ENCODE measurements around the gene NLGN3.
"Not testable (repeated sequence)": the region's sequence is repeated elsewhere in the genome, so short reads cannot be mapped to it uniquely, and the experiment has no call there.

NLGN3 gene

GRCh38 chrX:71173440-71173839 lies 28.8 kb downstream of the NLGN3 start:
- no peak for DNase-seq

DNA sequence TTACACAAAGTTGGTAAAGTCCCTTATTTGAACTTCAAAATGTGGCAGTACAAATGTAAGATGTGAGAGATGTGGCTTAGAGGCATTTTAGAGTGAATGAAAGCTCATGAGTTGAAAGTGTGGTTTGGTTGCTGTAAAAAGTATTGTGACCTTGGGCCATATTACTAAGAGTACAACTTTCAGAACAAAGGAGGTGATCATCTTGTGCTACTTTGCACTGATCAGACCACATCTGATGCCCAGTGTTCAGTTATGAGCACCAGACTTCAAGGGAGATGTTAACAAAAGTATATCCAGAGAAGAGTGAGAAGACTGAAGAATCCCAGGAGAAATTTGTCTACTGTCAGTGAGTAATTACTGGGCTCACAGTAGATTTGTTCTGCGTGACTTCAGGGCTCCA lies 30.2 kb downstream of the NLGN3 start:
- no peak for DNase-seq

- no peak for DNase-seq
These were observed 30.9 kb downstream of the NLGN3 start for GRCh38 chrX:71175531-71175930.

GRCh38 chrX:71177327-71177726 lies 32.7 kb downstream of the NLGN3 start:
- no peak for DNase-seq

DNA sequence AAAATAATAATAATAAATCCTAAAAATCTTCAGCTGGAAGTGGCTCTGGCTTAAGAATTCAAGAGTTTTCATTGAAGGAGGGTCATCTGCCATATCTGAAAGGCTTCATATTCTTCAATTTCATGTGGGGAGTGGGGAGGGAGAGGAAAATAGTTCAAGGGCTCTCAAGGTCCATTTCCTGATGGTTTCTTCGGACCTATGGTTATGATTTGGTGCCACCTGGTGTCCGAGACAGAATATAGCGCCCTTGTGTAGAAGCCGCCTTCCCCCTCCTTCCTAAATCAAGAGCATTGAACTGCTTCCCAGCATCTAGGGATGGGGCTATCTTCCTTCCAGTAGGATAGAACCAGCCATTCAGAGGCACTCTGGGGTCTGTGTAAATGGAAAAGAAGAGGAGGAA lies 34.3 kb downstream of the NLGN3 start:
- DNase-seq = peak; percentile 25

GRCh38 chrX:71180579-71181265 lies 36.1 kb downstream of the NLGN3 start:
- not testable (repeated sequence) for DNase-seq

DNA sequence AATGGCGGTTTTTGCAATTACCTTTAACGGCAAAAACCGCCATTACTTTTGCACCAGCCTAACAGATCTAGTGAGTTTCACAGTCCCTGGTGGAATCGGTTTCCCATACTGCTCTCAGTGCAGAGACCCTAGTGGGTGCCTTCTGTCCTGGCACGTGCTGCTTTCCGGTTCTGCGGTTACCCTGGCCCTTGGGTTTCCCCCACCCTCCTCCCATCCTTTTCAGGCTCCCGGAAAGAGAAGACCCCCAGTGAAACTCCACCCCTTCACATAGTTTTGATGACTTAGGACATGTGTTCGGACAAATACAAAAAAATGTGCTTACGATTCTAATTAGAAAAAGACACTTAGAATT lies 36.9 kb downstream of the NLGN3 start:
- DNase-seq = no peak

DNA sequence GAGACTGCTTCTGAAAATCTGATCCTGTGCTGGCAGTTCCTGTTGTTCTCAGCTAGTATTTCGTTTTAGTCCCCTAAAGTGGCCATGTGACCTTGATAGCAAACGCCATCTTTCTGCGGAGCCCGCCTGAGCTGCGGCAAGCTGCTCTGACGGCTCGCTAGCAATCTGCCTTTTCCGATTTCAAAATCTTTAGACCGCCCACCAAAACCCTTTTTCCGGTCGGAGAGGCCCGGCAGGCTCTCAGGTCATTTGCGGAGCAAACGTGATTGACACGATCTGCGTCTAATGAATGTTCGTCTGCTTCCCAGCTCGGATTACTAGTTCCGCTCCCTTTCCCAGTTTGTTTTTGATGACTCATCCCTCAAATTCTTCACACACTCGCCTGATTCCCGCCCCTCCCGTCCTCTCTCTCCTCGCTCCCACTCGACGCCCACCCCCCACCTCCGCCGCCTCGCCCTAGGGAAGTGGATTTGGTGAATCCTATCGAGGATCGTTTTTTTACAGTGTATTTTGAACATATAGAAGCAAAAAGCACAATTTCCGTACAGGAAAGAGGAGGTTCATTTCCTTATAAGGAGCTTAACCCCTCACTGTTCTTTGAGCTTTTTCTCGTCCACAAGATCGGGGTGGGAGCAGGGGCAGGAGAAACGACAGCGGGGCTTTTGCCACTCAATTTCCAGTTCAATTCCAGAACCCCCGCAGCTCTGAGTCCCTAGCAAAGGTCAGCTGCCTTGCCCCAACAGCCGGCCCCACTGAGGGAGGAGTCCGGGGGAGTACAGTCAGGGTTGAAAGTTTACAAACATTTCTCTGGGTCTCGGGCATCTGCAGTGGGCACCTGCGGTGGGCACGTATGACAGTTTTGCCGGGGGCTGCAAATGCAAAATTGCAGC lies 37.5 kb downstream of the NLGN3 start:
- DNase-seq = peak; percentile 38

DNA sequence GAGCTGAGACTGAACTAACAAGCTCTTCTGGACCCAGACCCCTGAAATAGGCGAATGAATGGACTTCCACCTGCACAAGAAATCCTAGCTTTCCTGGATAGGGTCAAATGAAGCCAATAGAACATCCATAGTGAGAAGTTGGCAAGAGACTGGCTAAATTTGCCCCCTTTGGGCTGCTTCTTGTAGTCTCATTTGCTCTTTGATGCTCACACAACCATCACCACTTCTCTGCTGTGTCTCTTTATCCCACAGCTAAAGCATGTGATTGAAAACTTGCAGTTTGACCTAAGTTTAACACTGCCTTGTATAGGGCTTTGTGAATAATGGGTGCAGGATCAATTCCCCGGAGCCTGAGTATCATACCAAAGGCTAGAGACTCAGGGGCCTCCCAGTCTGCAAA lies 38.2 kb downstream of the NLGN3 start:
- no peak for DNase-seq

- DNase-seq = no peak
These were observed 38.7 kb downstream of the NLGN3 start for GRCh38 chrX:71183341-71183740.

DNA sequence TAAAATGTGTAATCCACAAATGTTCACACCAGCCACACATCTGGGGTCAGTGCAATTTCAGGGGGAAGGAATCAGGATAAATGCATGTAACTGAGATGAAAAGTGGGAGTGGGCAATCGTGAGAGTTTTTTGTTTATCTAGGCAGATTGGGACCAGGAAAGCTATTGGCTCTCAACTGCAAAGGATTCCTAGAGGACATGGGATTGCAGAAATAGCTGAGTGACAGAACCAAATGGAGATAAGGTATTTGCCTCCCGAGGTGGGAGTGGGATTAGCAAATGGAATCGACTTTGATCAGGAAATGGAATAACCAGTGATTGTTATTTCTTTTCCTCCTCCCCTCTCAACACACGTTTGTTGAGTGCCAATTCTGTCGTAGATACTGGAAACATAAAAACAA lies 39.5 kb downstream of the NLGN3 start:
- DNase-seq = no peak

DNA sequence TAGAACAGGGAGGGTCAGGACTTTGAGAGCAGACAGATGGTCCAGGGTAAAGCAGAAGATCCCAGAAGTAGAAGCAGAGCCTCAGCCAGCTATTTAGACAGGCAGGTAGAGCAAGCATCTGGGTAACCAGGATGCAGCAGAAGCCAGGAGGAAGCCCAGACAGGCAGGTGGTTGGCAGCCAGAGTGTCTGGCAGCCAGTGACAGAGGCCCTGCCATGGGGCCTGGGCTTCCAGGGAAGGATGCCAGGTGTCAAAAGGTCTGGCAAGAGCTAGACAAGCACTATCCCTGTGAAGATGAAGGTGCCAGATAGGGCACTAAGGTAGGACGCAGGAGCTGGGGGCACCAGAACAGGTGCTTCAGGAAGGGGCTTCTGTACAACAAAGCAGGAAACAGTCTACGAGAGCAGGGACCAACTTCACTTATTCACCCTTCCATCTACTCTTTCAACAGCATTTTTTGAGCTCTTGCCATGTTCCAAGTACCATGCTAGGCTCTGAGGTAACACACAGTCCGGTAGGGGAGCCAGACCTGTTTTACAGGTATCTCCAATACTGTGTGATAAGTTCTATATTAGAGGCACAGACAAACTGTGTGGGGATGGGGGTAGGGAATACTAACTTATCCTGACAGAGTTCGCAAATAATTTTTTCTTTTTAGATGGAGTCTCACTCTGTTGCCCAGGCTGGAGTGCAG lies 40.3 kb downstream of the NLGN3 start:
- DNase-seq = peak; percentile 8

DNA sequence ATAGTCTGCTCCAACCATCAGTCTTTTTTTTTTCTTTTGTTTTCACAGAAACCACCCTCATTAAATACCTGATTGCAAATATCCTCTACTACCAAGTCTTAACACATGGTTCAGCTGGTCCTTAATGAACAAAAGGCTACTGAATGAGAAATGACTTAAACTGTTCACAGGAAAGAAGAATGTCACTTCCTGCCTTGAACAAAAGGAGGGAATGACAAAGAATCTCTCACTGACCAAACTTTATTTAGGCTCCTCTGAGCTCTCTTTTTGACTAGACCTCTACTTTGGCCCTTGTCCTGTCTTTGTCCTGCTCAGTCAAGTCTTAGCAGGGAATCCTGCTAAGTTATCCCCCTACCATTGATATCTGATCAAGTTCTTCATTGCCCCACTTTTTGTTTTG lies 46.6 kb downstream of the NLGN3 start:
- DNase-seq = no peak

GRCh38 chrX:71195964-71196649 lies 51.5 kb downstream of the NLGN3 start:
- DNase-seq = no peak

GRCh38 chrX:71198066-71198465 lies 53.4 kb downstream of the NLGN3 start:
- DNase-seq = no peak

- no peak for DNase-seq
These were observed 54.8 kb downstream of the NLGN3 start for GRCh38 chrX:71199252-71200008.

DNA sequence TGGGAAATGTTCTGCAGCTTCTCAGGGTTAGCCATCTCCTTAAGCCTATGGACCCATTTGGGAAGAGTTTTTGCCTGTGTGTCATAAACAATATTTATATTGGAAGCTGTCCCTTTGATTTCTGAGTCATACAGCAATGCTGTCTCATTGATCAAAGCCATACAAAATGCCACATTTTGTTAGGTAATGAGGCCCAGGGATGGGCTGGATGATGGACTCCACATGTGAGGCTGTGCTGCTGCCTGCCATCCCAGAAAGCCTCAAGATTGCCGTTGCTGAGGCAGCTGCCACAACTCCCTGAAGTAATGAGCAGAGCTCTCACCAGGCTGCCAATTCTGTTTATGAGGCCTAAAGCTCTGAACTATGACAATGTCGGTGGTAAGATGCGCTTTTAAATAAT lies 66.2 kb downstream of the NLGN3 start:
- no peak for DNase-seq

GRCh38 chrX:71212536-71212935 lies 67.9 kb downstream of the NLGN3 start:
- DNase-seq = peak; percentile 20

GRCh38 chrX:71214152-71214551 lies 69.5 kb downstream of the NLGN3 start:
- DNase-seq = no peak

DNA sequence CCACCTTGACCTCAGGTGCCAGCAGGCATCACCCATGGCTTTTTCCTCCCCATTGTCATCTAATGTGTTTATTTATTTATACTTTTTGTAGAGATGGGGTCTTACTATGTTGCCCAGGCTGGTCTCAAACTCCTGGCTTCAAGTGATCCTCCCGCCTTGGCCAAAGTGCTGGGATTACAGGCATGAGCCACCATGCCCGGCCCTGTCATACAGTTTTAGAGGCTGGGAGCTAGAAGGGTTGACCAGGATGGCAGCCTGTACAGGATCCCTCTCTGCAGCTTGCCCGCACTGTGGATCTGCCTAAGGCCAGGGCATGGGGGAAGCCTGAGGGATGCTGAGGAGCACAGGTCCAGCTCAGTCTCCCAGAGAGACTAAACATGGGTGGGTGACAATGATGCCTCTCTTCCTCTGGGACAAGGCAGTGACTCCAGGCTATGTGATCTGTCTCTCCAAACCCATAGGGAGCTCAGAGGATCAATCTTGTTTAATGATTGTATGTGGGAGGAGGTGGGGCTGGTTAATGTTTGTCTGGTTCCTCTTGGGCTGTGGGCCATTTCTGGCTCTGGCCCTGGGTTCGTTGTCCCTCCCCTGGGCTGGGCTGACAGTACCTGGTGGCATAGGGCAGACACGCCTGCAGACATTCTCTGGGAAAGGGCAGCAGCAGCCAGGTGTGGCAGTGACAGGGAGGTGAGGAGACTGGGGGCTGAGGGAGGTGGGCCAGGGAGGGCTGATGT lies 70.1 kb downstream of the NLGN3 start:
- peak; percentile 7 for DNase-seq

DNA sequence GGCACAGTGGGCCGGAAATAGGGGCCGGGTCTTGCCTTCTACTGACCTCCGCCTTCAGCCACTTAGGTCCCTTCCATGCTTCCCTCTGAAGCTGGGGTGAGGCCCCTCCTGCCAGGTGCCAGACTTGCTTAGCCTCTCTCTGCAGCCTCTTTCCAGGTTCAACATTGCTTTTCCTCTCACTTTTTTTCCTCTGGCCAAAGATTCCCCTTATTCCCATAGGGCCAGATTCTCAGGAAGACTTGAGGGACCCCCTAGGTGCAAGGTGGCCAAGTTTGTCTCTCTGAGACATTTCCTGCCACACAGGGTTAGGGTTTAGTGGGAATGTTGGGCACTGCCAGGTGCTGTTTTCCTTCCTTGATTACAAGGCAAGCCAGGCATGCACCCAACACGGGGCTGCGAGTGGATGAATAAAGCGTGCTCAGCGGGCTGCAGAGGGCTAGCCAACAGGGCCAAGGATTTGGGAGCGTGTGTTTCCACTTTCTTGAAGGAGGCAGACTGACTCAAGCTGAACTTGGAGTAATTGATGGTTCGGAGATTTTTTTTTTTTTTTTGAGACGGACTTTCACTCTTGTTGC lies 70.8 kb downstream of the NLGN3 start:
- no peak for DNase-seq

Measured in NCI-H510A treated with DMSO at 0.1 percent for 48 hours (cell line).